Glutamatergic neuron (in vitro differentiated cells): ENCODE data around the gene PCSK7. TPM values are rescaled to one million over a fixed set of nuclear protein-coding genes. Genes with fewer than 3 reads are reported as not detected.
"Not testable (repeated sequence)": the region's sequence is repeated elsewhere in the genome, so short reads cannot be mapped to it uniquely, and the experiment has no call there.

ENCODE experiments used
- DNase-seq: peaks from one replicate; pipeline ENCODE4 v3.0.0; 2022
- H3K27ac Mint-ChIP-seq: one replicate; pipeline ENCODE4 v1.8.0; 2020; ENCODE audit warnings: mild to moderate bottlenecking, mixed read lengths, inconsistent platforms; ENCODE audit not compliant: unreplicated experiment
- H3K27me3 Mint-ChIP-seq: one replicate; pipeline ENCODE4 v1.8.0; 2020; ENCODE audit warnings: mild to moderate bottlenecking, moderate library complexity, mixed read lengths, inconsistent platforms; ENCODE audit not compliant: unreplicated experiment
- H3K36me3 Mint-ChIP-seq: one replicate; pipeline ENCODE4 v1.8.0; 2020; ENCODE audit warnings: mild to moderate bottlenecking, mixed read lengths, inconsistent platforms; ENCODE audit not compliant: unreplicated experiment
- H3K4me1 Mint-ChIP-seq: one replicate; pipeline ENCODE4 v1.8.0; 2020; ENCODE audit warnings: mild to moderate bottlenecking, low read depth, mixed read lengths, inconsistent platforms; ENCODE audit not compliant: unreplicated experiment
- H3K4me3 Mint-ChIP-seq: one replicate; pipeline ENCODE4 v1.8.0; 2020; ENCODE audit warnings: mild to moderate bottlenecking, mixed read lengths, inconsistent platforms; ENCODE audit not compliant: unreplicated experiment
- H3K9me3 Mint-ChIP-seq: one replicate; pipeline ENCODE4 v1.8.0; 2020; ENCODE audit warnings: mild to moderate bottlenecking, moderate library complexity, mixed read lengths, inconsistent platforms; ENCODE audit not compliant: unreplicated experiment
- total RNA-seq: library from RNA; stranded (reverse); fragmentation: NEBNext Ultra II Directional; extraction: Animal tissue kit (Norgen Biotek cat#: 25700); gene quantifications from one replicate; pipeline ENCODE4 v1.2.1, GENCODE V29; 2021; ENCODE audit not compliant: unreplicated experiment
- TF ChIP-seq, protein P1 (sequence below): fragments of 200-600 bp; sonication (generic); IDR thresholded peaks from one replicate; pipeline ENCODE4 v1.5.0; 2021; ENCODE audit not compliant: partially characterized antibody, unreplicated experiment

The PCSK7 gene
- total RNA-seq, 1 donor from 2014 or later, result 109 TPM

DNA sequence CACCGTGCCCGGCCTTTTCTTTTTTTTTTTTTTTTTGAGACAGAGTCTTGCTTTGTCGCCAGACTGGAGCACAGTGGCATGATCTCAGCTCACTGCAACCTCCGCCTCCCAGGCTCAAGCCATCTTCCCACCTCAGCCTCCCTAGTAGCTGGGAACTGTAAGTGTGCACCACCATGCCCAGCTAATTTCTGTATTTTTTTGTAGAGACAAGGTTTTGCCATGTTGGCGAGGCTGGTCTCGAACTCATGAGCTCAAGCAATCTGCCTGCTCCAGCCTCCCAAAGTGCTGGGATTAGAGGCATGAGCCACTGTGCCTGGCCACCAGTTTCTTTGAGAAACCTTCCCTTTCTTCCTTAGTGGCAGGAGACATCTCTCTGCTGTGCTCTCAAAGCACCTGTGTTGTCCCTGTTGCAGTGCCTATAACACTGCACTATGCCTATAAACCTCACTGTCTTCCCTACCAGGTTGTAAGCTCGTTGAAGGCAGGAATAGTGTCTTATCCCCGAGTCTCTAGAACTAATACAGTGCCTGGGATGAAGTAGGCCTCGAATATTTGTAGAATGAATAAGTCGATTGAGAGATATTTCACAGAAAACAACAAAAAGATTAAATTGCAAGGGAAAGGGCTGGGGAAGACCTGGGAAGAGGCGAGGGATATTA is 19.0 kb downstream of the PCSK7 start:
- TF ChIP-seq, protein P1, sequence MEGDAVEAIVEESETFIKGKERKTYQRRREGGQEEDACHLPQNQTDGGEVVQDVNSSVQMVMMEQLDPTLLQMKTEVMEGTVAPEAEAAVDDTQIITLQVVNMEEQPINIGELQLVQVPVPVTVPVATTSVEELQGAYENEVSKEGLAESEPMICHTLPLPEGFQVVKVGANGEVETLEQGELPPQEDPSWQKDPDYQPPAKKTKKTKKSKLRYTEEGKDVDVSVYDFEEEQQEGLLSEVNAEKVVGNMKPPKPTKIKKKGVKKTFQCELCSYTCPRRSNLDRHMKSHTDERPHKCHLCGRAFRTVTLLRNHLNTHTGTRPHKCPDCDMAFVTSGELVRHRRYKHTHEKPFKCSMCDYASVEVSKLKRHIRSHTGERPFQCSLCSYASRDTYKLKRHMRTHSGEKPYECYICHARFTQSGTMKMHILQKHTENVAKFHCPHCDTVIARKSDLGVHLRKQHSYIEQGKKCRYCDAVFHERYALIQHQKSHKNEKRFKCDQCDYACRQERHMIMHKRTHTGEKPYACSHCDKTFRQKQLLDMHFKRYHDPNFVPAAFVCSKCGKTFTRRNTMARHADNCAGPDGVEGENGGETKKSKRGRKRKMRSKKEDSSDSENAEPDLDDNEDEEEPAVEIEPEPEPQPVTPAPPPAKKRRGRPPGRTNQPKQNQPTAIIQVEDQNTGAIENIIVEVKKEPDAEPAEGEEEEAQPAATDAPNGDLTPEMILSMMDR, result no peak
- no peak overlapping the region for H3K27ac Mint-ChIP-seq
- no peaks in the 10 kb centered on the region for H3K9me3 Mint-ChIP-seq
- peaks cover 3% of the 10 kb centered on the region for H3K27me3 Mint-ChIP-seq
- peaks cover 10% of the 10 kb centered on the region for H3K36me3 Mint-ChIP-seq
- no peaks in the 10 kb centered on the region for H3K4me1 Mint-ChIP-seq
- no peak overlapping the region for H3K4me3 Mint-ChIP-seq
- no peak for DNase-seq

DNA sequence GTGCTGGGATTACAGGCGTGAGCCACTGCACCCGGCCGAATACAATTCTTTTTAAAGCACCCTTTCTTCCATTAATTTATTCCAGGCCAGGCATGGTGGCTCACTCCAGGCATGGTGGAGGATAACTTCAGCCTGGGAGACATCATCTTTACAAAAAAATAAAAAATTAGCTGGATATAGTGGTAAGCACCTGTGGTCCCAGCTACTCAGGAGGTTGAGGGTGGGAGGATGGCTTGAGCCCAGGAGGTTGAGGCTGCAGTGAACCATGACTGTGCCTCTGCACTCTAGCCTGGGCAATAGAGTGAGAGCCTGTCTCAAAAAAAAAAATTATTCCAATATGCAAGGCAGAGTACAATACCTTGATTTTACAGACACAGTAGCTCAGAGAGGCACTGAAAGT is 21.3 kb downstream of the PCSK7 start:
- H3K4me1 Mint-ChIP-seq, result peaks cover 3% of the 10 kb centered on the region
- TF ChIP-seq, protein P1, result no peak
- no peak overlapping the region for H3K4me3 Mint-ChIP-seq
- no peak for DNase-seq
- H3K9me3 Mint-ChIP-seq, result no peaks in the 10 kb centered on the region
- no peak overlapping the region for H3K27ac Mint-ChIP-seq
- peaks cover 10% of the 10 kb centered on the region for H3K36me3 Mint-ChIP-seq
- H3K27me3 Mint-ChIP-seq, result peaks cover 3% of the 10 kb centered on the region

DNA sequence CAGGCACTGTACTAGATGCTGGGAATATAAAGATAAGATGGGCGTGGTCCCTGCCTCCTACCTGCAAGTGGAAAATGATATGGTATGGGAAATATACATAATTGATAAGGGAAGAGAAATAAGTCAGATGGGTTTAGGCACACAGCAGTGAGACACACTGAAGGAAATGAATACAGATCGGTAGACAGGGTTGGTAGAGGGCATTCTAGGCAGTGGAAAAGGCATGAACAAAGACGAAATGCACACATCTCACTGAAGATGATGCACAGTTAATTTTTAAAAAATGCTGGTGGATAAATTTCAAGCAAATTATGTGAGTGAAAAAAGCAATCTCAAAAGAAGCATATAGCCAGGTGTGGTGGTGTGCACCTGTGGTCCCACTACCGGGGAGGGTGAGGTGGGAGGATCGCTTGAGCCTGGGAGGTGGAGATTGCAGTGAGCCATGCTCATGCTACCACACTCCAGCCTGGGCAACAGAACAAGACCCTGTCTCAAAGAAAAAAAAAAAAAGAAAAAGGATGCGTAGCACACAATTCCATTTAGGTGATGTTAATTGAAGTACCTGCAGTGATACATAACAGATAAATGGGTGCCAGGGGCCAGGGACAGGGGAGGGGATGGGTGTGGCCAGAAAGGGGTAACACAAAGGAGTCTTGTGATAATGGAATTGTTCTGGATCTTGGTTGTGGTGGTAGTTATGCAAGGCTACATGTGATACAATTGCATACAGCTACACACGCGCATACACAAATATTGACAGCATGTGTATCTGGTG is 22.3 kb downstream of the PCSK7 start:
- not testable (repeated sequence) for H3K36me3 Mint-ChIP-seq, DNase-seq, H3K4me3 Mint-ChIP-seq, H3K27ac Mint-ChIP-seq, H3K9me3 Mint-ChIP-seq, H3K27me3 Mint-ChIP-seq
- peaks cover 13% of the 10 kb centered on the region for H3K4me1 Mint-ChIP-seq

DNA sequence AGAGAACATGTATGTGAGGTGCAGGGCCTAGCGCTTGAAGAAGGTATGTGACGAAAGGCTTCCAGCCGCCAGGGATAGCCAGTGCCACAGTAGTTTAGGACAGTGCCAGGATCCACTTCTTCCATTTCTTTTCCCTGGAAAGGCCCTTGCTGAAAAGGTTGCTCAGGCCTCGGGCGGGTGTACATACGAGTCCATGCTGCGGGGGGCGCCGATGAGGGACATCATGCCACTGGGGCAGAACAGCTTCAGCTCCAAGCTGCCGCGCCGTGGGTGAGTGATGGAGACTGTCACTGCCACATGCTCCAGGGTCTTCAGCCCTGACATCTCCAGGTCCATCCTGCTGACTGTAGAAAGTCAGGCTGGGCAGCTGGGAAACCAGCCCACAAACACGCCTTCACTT is 23.2 kb downstream of the PCSK7 start:
- H3K27ac Mint-ChIP-seq, H3K27me3 Mint-ChIP-seq, H3K9me3 Mint-ChIP-seq, H3K4me3 Mint-ChIP-seq, DNase-seq, H3K36me3 Mint-ChIP-seq: not testable (repeated sequence)
- peaks cover 17% of the 10 kb centered on the region for H3K4me1 Mint-ChIP-seq

DNA sequence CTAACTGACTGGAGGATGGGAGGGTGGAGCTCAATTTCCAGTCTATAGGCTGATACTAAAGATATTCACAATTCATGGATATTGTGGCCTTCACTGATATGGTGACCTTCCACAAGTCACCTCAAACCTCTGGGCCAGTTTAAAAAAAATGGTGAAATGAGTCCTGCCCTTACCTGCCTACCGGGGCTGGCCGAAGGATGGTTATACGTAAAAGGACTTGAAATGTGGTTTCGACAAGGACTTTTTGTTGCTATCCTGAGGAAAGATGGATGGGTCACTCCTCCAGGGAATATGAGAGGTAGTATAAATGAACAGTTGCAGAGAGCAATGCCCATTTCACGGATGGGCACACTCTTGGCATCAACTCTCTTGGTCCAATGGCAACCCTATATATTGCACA is 24.4 kb downstream of the PCSK7 start:
- H3K9me3 Mint-ChIP-seq, DNase-seq, H3K4me3 Mint-ChIP-seq, H3K36me3 Mint-ChIP-seq, H3K27me3 Mint-ChIP-seq, H3K27ac Mint-ChIP-seq: not testable (repeated sequence)
- peaks cover 17% of the 10 kb centered on the region for H3K4me1 Mint-ChIP-seq

DNA sequence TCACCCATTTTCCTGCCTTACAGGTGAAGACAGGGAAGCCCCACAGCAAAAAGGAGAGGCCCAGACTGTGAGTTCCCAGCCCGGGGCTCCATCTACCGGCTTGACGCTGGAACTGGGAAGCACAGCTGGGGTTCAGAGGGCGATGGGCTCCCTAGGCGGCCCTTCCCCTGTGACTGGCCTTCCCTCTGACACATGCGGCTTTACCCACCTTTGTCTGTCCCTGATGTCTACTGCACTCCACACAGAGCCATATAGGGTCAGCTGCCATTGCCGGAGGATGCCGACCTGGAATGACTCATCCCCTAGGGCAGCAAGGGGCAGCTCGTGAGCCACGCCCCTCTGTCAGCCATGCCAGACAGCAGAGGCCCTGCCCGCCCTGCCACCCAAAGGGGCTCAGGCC is 25.0 kb downstream of the PCSK7 start:
- peaks cover 17% of the 10 kb centered on the region for H3K4me1 Mint-ChIP-seq
- DNase-seq, H3K9me3 Mint-ChIP-seq, H3K4me3 Mint-ChIP-seq, H3K27ac Mint-ChIP-seq, H3K36me3 Mint-ChIP-seq, H3K27me3 Mint-ChIP-seq: not testable (repeated sequence)

DNA sequence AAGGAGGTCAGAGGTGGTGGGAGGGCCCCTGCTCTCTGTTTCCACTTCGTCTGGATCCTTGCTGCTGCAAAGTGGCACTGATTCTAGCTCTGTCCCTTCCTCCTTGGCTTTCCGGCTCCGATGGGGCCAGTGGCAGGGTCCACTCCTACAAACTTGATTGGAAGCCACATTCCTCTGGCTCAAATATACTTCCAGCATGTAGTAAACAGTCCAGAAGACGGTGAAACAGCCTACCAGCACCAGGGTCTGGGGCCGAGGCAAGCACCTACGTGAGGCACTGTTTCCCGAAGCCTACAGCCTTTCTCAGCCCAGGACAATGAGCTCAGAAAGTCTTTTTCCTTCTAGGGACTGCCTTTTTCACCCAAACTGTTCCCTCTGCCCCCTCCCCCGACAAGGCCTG is 25.8 kb downstream of the PCSK7 start:
- H3K36me3 Mint-ChIP-seq, H3K27me3 Mint-ChIP-seq, H3K27ac Mint-ChIP-seq, H3K9me3 Mint-ChIP-seq, DNase-seq, H3K4me3 Mint-ChIP-seq: not testable (repeated sequence)
- peaks cover 17% of the 10 kb centered on the region for H3K4me1 Mint-ChIP-seq
